Measurements from ENCODE around the gene IQGAP2.

DNA sequence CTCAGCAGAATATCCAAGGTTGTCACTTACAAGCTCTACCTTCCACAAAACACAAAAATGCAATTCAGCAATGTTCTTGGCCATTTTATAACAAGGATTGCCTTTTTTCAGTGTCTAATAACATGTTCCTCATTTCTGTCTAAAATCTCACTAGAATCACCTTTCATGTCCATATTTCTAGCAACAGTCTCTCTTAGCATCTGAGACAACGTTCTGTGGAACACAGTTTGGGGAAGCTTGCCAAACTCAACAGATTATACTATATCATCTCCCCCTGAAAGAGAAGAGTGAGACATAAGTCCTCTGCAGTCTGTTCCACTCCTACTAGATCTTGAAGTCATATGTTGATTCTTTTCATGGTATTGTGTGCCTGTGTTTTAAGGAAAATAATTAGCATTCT, 149.5 kb downstream of the IQGAP2 start:
- TF ChIP-seq ELF4 (IDR thresholded peaks at IDR 0.05) (no peak), L3MBTL2 (conservative IDR thresholded peaks at IDR 0.05) (no peak), NFRKB (IDR thresholded peaks at IDR 0.05) (no peak)
